LoVo (cell line): ENCODE measurements around the gene GDPD3.
"Not testable (repeated sequence)": the region's sequence is repeated elsewhere in the genome, so short reads cannot be mapped to it uniquely, and the experiment has no call there.

Experiments
- DNase-seq: peaks from one replicate; pipeline ENCODE4 v3.0.0-alpha.2; 2016; ENCODE audit warnings: low spot score

The GDPD3 gene, protein sequence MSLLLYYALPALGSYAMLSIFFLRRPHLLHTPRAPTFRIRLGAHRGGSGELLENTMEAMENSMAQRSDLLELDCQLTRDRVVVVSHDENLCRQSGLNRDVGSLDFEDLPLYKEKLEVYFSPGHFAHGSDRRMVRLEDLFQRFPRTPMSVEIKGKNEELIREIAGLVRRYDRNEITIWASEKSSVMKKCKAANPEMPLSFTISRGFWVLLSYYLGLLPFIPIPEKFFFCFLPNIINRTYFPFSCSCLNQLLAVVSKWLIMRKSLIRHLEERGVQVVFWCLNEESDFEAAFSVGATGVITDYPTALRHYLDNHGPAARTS

DNA sequence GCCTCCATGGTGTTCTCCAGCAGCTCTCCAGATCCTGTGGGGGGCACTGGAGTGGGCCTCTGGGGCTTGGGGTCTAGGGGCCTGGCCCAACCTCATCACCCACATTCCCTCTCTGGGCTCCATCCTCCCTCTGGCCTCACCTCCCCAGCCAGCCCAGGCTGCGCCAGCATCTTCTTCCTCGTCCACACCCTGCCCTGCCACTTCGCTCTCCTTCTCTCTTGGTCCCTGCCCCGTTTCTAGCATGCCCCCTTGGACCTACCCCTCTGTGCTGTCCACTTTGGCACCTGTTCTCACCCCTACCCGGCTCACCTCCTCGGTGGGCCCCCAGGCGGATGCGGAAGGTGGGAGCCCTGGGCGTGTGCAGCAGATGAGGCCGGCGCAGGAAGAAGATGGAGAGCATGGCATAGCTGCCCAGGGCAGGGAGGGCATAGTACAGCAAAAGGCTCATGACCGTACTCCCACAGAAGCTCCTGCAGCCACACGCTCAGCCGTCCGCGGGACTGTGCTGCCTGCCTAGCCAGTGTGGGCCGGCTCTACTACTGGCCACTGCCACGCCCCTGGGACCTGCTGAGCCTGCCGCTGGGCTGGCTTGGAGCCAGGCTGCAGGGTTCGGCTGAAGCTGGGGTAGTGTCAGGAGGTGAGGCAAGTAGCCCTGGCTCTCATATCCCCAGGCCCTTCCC is at the start of gene GDPD3:
Gene GDPD3, minus strand, starts transcription at position 507 of the 680 bp plus-strand sequence. Its CDS starts 59 bp downstream, at position 448.
- DNase-seq: no peak

DNA sequence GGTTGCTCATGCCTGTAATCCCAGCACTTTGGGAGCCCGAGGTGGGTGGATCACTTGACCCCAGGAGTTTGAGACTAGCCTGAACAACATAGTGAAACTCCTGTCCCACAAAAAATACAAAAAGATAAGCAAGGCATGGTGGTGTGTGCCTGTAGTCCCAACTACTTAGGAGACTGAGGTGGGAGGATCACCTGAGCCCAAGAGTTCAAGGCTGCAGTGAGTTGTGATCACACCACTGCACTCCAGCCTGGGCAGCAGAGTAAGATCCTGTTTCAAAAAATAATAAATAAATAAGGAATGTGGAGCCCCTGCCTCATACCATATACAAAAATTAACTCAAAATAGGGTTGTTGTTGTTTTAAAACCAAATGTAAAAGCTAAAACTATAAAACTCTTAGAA is 43.9 kb upstream of the GDPD3 start:
- DNase-seq: no peak

DNA sequence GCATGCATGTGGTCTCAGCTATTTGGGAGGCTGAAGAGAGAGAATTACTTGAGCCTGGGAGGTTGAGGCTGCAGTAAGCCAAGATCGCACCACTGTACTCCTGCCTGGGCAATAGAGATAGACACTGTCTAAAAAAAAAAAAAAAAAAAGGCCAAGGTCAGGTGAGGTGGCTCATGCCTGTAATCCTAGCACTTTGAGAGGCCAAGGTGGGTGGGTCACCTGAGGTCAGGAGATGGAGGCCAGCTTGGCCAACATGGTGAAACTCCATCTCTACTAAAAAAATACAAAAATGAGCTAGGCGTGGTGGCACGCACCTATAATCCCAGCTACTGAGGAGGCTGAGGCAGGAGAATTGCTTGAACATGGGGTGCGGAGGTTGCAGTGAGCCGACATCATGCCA is 41.9 kb upstream of the GDPD3 start:
- no peak for DNase-seq

DNA sequence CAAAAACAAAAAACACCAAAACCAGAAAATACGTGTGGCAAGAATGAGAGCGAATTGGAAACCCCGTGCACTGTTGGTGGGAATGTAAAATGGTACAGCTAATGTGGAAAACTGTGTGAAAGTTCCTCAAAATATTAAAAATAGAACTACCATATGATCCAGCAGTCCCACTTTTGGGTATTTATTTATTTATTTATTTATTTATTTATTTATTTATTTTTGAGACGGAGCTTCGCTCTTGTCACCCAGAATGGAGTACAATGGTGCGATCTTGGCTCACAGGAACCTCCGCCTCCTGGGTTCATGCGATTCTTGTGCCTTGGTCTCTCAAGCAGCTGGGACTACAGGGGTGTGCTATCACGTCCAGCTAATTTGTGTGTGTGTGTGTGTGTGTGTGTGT is 39.2 kb upstream of the GDPD3 start:
- no peak for DNase-seq

DNA sequence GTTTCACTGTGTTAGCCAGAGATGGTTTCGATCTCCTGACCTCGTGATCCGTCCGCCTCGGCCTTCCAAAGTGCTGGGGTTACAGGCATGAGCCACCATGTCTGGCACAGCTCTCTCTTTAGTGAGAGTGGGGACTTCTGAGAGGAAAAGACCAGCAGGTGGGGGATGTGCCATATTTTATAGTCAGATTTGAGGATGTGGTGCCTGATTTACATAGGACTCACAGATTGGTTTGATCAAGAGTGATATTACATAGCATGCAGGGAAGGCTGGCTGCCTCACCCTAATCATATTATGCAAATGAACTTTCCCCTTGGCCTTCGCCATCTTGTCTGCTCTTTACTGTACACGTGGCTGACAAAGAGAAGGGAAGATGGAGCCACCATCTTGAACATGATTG is 37.8 kb upstream of the GDPD3 start:
- no peak for DNase-seq

DNA sequence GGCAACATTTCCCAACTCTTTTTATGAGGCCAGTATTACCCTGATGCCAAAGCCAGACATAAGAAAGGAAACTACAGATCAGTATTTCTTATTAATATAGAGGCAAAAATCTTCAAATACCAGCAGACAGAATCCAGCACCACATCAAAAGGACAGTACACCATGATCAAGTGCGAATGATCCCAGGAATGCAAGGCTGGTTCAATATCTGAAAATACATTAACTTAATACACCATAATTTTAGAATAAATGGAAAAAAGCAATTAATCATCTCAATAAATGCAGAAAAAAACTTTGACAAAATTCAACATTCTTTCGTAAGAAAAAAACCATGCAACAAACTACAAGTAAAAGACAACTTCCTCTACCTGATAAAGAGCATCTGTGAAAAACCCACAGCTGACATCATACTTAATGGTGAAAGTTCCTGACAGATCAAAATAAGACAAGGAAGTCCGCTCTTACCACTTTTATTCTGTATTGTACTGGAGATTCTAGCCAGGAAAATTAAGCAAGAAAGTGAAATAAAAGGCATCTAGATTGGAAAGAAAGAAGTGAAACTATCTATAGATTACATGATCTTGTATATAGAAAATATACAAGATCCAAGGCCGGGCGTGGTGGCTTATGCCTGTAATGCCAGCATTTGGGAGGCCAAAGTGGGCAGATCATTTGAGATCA is 36.1 kb upstream of the GDPD3 start:
- no peak for DNase-seq

DNA sequence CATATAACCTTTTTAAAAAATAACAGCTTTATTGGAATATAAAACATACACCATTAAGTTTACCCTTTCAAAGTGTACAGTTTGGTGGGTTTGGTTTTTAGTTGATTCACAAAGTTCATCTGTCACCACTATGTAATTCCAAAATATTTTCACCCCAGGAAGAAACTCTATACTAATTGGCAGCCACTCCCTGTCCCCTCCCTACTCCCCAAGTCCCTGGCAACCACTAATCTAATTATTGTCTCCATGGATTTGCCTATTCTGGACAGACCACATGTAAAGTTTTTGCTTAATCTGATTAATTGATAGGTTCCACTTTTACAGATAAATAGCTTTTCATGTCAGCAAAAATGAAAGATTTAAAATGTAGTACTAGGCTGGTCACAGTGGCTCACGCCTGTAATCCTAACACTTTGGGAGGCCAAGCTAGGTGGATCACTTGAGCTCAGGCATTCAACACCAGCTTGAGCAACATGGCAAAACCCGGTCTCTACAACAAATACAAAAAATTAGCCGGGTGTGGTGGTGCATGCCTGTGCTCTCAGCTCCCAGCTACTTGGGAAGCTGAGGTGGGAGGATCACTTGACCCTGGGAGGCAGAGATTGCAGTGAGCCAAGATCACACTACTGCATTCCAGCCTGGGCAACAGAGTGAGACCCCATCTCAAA is 34.6 kb upstream of the GDPD3 start:
- DNase-seq: no peak

DNA sequence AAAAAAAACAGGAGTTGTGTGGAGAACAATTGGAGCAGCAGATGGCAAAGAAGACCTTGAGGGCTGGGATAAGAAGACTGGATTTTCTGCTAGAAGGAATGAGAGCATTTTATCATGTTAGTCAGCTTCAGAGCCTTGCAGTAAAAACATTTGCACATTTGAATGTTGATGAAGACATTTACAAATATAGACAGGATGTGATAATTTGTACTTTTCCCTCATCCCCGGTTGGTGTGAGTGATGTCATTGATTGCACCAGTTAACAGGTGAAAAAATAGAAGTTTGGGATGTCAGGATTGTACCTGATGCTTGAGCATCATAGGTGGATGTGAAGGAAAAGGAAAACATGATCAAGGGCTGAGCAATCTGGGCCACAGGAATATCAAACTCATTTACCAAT is 32.3 kb upstream of the GDPD3 start:
- DNase-seq: no peak

DNA sequence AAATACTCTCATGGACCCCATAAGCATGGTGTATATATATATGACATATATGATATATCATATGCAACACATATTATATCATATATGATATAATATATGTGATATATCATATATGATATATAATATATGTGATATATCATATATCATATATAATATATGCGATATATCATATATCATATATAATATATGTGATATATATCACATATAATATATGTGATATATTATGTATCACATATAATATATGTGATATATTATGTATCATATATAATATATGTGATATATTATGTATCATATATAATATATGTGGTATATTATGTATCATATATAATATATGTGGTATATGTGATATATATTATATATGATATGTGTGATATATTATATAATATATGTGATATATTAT is 31.6 kb upstream of the GDPD3 start:
- no peak for DNase-seq

DNA sequence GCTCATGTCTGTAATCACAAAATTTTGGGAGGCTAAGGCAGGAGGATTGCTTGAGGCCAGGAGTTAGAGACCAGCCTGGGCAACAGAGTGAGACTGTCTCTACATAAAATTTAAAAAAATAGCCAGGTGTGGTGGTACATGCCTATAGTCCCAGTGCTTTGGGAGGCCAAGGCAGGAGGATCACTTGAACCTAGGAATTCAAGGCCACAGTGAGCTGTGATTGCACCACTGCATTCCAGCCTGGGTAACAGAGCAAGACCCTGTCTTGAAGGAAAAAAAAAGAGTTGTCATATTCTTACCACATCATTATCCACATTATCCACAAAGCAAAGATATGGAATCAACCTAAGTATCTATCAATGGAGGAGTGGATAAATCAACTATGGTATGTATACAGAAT is 30.7 kb upstream of the GDPD3 start:
- DNase-seq: no peak

DNA sequence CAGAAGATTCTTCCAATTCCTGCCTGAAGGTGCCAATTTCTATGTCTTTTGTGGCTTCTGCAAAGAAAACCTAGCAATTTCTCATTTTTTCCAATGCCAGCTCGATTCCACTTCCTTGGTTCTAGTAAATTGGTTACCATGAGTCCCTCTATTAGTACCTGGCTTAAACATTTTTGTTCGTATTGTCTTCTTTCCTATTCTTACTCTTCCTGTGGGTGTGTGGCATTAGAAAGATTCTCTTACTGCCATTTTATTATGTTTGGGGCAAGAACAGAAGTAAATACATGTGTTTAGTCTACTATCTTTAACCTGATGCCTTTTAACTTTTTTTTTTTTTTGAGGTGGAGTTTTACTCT is 30.0 kb upstream of the GDPD3 start:
- DNase-seq: no peak

DNA sequence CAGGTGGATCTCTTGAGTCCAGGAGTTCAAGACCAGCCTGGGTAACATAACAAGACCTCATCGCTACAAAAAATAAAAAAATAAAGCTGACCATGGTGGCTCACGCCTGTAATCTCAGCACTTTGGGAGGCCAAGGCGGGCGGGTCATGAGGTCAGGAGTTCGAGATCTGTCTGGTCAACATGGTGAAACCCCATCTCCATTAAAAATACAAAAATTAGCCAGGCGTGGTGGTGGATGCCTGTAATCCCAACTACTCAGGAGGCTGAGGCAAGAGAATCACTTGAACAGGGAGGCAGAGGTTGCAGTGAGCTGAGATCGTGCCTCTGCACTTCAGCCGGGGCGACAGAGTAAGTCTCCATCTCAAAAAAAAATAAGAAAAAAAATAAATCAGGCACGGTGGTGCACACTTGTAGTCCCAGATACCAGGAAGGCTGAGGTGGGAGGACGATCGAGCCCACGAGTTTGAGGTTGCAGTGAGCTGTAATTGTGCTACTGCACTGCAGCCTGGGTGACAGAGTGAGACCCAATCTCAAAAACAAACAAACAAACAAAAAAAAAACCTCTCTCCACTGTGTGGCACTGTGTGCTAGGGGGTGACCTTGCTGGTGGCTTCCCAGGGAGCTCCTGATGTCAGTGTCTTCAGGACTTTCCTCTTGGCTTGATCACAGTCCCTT is 29.5 kb upstream of the GDPD3 start:
- DNase-seq: no peak

DNA sequence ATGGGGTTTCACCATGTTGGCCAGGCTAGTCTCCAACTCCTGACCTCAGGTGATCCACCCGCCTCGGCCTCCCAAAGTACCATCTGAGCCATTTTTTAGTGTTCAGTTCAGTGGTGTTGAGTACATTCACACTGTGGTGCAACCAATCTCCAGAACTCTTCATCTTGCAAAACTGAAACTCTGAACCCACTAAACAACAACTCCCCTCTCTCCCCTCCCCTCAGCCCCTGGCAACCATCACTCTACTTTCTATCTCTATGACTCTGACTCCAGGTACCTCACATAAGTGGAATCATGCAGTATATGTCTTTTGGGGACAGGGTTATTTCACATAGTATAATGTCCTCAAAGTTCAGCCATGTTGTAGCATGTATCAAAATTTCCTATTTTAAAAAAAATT is 28.4 kb upstream of the GDPD3 start:
- no peak for DNase-seq

DNA sequence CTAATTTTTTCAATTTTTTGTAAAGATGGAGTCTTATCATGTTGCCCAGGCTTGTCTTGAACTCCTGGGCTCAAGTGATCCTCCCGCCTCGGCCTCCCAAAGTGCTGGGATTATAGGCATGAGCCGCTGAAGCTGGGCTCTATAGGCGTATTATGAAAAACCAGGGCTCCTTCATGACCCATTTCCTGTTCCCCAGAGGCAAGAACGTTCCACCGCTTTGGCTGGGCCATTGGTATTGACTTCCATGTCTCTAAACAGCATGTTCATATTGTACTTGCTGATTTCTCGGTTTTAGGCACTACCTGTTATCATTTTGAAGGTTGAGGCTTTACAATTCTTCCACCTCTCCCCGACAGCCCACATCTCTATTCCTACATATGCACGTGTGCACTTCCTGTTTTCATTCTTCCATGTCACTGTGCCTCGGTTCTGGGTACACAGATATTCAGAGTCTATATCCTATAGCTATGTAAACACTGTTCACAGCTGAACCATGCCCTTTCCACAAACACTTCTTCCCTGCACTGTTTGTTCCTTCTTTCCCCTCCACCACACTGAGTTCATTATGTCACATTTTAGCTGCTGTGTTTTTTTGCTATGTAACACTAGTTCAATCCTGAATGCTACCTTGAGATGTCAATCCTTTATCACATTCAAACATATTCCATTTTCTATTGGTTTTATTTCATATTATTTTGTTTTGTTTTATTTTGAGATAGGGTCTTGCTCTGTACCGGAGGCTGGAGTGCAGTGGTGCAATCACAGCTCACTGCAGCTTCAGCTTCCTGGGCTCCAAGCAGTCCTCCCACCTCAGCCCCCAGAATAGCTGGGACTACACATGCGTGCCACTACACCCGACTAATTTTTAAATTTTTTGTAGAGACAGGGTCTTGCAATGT is 26.5 kb upstream of the GDPD3 start:
- no peak for DNase-seq

DNA sequence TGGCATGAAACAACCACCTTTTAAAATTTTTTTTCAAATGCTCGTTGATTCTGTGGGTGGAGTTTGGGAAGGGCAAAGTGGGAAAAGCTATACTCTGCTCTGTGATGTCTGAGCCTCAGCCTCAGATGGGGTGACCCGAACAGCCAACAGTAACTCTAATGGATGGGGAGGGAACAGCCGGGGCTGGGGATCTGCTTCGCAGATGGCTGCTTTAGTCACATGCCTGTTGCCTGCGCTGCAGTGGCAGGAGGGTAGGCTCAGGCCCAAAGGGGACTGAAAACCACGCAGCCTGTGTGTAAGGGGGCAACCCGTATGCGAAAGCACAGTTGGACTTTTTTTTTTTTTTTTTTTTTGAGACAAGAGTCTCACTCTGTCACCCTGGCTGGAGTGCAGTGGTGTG is 24.6 kb upstream of the GDPD3 start:
- no peak for DNase-seq

DNA sequence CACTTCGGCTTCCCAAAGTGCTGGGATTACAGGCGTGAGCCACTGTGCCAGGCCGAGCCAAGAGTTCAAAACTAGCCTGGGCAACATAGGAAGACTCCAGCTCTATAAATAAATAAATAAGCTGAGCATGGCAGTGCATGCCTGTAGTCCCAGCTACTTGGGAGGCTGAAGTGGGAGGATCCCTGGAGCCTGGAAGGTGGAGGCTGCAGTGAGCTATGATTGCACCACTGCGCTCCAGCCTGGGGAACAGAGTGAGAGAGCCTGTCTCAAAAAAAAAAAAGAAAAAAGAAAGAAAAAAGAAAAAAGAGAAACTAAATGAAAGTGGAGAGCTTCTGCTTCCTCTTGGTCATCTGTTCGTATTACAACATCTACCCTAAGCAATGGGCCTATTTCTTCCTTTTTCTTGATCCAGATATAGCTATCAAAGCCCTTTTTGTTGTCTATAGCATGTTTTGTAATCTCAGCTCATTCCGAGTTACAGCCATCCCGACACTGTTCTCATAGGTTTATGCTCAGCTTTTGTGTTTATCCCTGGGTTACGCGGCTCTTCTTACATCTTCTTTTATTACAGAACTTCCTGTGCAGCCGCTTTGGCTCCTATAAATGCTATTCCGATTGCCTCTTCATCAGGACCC is 23.8 kb upstream of the GDPD3 start:
- DNase-seq: no peak

DNA sequence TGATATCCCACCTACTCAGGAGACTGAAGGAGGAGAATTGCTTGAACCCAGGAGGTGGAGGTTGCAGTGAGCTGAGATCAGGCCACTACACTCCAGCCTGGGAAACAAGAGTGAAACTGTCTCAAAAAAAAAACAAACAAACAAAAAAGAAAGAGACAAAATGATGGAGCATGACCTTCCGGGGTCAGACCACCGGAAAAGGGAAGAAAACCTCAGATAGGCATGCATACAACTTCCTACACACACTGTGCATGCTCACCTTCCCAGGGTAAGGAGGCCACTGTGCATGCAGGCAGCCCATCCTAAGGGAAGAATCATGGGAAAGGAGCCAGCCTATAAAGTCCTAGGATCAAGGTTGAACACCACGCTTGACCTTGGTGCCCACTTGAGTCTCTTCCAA is 19.3 kb upstream of the GDPD3 start:
- DNase-seq: no peak

DNA sequence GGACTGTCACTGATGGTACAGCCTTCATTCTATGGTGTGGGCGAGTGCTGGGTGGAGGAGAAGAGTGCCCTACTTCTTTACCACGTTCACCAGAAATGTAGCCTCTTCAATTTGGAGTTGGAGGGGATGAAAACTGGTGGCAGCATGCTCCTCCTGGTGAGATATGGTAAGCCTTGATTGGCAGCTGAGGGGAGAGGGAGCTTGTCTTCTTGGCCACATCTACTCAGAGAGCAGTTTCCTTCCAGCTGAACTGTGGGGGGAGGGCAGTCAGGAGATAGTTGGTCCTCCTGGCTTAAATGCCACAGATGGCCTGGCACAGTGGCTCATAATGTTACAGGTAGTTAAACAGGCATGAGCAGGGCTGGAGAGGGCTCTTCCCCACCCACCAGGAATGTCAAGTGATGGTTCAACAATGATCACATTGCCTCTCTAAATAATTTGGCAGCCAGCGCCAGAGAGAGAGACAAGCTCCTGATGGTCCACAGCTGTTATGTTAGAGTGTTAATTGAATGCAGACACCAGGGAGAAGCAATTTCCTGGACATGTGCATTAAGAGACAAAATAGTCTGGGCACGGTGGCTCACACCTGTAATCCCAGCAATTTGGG is 18.6 kb upstream of the GDPD3 start:
- no peak for DNase-seq

DNA sequence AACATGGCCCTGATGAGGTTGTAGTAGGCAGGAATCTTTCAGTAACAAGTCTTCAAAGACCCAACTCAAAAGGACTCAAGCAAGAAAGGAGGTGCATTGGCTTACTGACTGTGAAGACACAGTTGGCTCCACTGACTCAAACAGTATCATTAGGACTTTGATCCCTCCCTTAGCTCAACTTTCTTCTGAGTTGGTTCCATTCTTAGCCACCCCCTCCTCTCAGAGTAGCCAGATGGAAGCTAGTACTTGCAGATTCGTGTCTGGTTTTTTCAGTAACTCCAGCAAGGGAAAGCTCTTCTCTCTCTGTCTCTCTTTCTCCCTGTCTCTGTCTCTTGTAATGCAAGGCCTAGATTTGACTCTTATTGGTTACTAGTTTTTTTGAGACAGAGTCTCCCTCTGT is 14.7 kb upstream of the GDPD3 start:
- no peak for DNase-seq

DNA sequence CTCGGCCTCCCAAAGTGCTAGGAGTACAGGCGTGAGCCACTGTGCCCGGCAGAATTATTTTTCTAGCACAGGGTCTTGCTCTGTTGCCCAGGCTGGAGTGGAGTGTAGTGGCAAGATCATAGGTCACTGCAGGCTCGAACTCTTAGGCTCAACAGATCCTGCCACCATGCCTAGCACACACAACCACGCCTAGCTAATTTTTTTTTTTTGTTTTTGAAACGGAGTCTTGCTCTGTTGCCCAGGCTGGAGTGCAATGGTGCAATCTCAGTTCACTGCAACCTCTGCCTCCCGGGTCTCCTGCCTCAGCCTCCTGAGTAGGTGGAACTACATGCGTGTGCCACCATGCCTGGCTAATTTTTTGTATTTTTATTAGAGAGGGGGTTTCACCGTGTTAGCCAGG is 12.4 kb upstream of the GDPD3 start:
- DNase-seq: not testable (repeated sequence)
